Activated CD8-positive, alpha-beta memory T cell treated with anti-CD3 and anti-CD28 coated beads for 36 hours (primary cell): ENCODE measurements around the gene HASPIN. TPM values are rescaled to one million over a fixed set of nuclear protein-coding genes. Genes with fewer than 3 reads are reported as not detected.

ENCODE experiments used
- CTCF ChIA-PET: fragments of 350-600 bp; sonication (Branson Sonifier 250); formaldehyde crosslinking; loops from one replicate; lab custom pipeline; 2021; ENCODE audit warnings: antibody characterized with exemption; lab: Charles Lee
- POLR2A ChIA-PET: fragments of 350-600 bp; sonication (Branson Sonifier 250); formaldehyde crosslinking; loops from one replicate; lab custom pipeline; 2021; ENCODE audit warnings: antibody characterized with exemption; lab: Charles Lee
- total RNA-seq, 2 experiments: library from RNA; stranded (reverse); gene quantifications; one replicate each; pipeline ENCODE4 v1.2.3, GENCODE V29; 2021

HASPIN gene
- 10 to 100 TPM; 17.1 to 18.4 TPM for total RNA-seq

DNA sequence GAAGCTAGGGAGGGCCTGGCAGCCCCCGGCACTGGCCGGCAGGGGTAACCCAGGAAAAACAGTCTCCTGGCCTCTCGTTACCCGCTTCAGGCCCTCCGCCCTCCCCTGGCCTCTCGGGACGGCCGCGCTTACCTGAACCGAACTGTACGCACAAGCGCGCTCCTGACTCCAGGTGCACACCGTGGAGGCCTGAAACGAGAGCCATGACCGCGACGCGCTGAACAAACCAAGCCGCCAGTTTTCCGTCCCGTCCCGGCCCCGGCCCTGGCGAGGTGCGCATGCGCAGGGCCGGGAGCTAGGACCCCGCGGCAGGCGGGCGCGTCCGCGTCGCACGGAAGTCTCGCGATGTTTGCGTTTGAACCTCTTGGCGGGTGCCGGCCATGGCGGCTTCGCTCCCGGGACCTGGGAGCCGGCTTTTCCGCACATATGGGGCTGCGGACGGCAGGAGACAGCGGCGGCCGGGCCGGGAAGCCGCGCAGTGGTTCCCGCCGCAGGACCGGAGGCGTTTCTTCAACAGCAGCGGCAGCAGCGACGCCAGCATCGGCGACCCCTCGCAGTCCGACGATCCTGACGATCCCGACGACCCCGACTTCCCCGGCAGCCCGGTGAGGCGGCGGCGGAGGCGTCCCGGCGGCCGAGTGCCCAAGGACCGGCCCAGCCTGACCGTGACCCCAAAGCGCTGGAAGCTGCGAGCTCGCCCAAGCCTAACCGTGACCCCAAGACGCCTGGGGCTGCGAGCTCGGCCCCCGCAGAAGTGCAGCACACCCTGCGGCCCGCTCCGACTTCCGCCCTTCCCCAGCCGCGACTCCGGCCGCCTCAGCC lies at the start of gene HASPIN:
TSS of gene HASPIN (plus strand) at position 348 of the 822 bp plus-strand sequence. CDS start at position 381, 33 bp downstream.
- ChIA-PET CTCF (interaction anchor here (0.6 to 2.9 kb wide), 10 partner anchors 11 to 122 kb away, joined by 3 to 17 read pairs (median 5); partner anchors contain the start of genes NCBP3 and P2RX5), POLR2A (interaction anchor here (0.7 to 1.3 kb wide), 3 partner anchors 13 to 122 kb away, joined by 3 to 6 read pairs (median 4); partner anchors contain the start of gene NCBP3)

DNA sequence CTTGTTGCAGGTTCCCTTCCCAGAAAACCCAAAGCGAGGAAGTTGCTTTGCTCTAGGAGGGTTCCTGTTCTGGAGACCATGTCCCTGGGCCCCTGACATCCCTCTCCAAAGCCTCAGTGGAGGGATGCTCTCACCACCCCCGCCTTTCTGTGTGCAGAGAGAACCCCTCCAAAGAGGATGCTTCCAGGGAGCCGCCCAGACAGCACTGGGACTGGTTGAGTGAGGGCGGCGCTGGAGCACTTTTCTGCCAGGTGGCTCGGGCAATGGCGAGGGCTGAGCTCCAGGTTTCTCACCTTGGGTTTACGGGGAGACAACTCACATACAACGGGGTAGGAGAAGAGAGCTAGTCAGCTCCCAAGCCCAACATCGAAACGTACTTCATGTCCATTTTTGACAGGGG lies 47.8 kb upstream of the HASPIN start:
- CTCF ChIA-PET: interaction anchor here (1.7 kb wide), 1 partner anchor 62 kb away, joined by 4 read pairs; no protein-coding TSS in a partner anchor

DNA sequence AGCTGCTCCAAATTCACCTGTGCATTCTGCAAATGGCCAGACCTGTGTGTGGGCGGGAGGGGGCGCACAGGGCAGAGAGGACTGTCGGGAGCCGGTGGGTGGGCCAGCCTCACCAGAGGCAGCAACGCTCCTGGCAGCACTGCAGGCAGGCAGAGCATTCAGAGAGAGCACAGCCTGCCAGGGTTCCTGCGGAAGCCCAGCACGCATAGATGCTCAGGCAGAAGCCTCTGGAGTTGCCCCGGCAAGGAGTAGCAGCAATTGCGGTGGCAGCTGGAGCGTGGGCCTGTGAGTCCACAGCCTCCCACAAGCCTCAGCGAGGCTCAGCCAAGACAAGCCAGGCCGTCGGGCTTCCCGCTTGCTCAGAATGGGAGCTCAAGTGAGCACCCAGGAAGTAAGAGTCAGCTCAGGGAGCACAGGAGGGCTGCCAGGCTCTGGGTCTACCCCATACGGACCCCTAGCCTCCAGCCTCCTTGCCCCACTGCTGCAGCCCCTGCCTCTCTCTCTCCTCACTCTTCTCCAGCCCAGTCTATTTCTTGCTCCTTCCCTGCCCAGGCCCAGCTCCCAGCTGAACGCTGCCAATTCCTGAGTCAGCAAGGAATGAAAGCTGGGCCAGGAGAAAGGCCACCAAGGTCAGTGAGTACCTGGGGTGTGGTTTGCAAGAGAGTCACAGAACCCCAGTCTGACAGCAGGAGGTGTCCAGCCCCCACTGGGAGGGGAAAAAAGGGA lies 45.4 kb upstream of the HASPIN start:
- POLR2A ChIA-PET: no interaction called here
- CTCF ChIA-PET: interaction anchor here (0.7 kb wide), 1 partner anchor 15 kb away, joined by 3 read pairs; no protein-coding TSS in a partner anchor

More for the DNA sequence above, 47.8 kb upstream of the HASPIN start:
- POLR2A ChIA-PET: no interaction called here

DNA sequence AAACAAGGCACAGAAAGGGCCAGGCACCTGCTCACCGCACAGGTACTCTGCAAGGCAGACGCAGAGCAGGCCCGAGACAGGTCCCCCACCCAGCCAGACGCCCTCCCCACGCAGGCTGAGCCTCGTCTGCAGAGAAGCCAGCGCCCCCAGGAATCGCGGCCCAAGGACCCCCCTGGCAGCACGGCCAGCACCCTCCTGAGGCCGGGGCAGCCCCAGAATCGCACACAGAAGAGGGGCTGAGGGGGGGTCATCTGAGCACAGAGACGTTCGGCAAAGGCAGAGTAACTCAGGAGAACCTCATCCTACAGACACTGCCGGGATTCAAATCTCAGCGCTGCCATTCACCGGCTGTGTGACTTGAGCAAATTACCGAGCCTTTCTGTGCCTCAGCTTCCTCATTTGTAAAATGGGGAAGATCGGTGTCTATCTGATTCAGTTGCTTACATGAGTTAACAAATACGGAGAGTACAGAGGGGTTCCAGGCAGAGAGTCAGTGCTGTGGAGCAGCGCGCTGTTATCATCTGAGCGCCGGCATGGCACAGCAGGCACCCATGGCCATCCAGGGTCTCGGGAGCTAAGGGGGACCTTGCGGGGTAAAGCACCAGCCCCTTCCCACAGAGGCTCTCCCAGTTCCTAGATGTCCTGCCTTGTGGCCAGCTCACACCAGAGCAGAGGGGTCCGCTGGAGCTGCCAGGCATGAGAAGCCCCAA lies 44.7 kb upstream of the HASPIN start:
- ChIA-PET POLR2A (no interaction called here), CTCF (interaction anchor here (0.7 kb wide), 1 partner anchor 15 kb away, joined by 3 read pairs; no protein-coding TSS in a partner anchor)

DNA sequence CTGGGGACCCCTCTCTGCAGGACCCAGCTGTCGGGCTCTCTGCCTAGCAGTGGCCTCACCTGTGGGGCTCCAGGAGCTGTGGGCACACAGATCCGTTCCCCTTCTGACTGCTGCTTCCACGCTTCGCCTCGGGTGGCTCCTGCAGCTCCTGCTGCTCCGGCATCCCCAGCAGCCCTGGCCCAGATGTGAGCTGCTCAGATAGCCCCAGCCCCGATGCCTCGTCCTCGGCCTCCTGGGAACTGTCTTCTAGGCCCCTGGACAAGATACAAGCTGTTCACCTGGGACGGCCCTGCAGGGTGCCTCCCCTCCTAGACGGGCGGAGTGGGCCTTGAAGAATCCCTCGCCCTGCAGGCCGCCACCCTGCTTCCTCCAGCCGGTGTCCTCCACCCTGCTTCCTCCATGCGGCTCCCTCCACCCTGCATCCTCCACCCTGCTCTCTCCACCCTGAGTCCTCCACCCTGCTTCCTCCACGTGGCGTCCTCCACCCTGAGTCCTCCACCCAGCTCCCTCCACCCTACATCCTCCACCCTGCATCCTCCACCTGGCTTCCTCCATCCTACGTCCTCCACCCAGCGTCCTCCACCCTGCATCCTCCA lies 44.1 kb upstream of the HASPIN start:
- CTCF ChIA-PET: no interaction called here
- POLR2A ChIA-PET: no interaction called here

DNA sequence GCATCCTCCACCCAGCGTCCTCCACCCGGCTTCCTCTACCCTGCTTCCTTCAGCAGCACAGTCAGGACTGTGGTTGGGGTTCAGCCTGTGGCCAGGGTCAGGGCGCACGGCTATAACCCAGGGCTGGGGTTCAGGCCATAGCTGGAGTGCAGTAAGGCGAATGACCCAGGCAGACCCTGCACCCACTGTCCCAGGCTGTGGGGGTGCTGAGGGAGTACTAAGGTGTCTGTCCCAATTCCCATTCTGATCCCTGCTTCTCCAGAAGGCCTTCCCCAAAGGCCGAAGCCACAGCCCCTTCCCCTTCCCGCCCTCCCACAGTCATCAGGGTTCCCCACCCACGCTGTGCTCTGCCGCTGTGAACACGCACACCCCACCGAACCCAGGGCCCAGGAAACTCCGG lies 42.6 kb upstream of the HASPIN start:
- POLR2A ChIA-PET: no interaction called here
- CTCF ChIA-PET: no interaction called here

DNA sequence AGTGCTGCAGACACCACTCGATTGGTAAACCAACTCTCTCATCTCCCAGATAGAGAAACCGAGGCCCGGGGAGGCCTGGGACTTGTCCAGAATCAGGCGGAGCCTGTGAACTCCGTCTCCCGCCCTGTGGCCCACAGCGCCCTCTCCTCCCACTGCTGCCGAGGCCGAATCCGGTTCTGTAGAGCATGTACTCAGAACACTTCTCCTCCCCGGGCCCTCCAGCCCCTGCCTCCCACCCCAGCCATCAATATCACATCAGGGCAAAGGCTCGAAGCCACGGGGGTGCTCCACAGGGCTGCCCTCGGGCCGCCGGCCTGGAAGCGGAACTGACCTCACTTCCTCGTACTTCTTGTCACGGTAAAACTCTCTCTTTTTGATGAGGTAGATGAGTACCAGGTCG lies 42.1 kb upstream of the HASPIN start:
- ChIA-PET CTCF (no interaction called here), POLR2A (no interaction called here)

DNA sequence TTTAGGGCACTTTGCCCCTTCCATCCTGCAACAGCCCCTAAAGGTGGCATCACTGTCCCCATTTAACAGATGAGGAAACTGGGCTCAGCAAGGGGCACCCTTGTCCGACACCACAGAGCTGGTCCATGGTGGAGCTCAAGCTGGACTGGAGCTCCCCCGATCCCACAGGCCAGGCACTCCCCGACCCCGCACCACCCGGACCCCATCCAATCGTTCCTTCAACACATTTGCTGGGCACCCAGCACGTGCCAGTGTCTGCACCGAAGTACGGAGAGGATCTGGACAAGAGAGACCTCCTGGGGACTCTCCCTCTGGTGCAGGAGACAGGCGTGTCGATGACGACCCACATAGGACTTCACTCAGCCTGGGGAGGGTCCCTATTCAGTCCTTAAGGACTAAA lies 41.7 kb upstream of the HASPIN start:
- CTCF ChIA-PET: interaction anchor here (0.8 to 1.9 kb wide), 7 partner anchors 18 to 146 kb away, joined by 3 to 16 read pairs (median 6); partner anchors contain the start of gene HASPIN

DNA sequence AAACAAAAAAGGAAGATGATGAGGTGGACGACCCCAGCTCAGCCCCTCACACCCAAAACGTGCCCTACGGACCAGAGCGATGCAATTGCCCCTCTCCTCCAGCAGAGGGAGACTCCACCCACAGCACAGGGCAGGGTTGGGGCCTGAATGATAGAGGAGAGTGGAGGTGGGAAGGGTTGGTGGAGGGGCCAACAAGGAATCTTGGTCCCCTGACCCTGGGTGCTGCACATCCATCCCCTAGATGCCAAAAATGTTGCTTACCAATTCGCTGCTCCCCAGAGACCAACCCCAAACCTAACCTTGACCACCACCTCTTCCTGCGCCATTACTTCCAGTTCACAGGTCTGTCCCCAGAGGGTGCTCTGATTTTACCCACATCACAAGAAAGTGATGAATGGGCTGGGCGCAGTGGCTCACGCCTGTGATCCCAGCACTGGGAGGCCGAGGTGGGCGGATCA lies 40.6 kb upstream of the HASPIN start:
- CTCF ChIA-PET: interaction anchor here (0.5 to 1.9 kb wide), 22 partner anchors 13 to 163 kb away, joined by 3 to 16 read pairs (median 4); partner anchors contain the start of genes HASPIN, NCBP3 and P2RX5
- POLR2A ChIA-PET: no interaction called here

More for the DNA sequence above, 41.7 kb upstream of the HASPIN start:
- POLR2A ChIA-PET: no interaction called here

DNA sequence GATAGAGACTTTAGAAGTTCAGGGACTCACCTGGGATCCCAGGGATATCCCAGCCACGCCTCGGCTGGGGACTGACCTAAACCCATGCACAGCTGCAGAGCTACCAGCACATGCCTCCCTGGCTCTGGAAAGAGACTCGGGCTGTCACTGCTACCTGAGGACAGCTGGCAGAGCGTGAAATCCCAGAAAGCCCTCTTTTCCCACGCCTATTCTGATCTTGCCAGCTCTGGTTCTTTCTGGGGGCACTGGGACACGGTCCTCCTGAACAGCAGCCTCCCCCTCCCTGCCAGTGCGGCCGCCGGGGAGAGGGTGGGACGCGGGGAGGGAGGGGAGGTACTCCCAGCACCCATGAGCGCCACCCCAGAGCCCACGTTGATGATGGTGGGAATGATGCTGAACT lies 38.5 kb upstream of the HASPIN start:
- POLR2A ChIA-PET: interaction anchor here (0.5 to 0.7 kb wide), 2 partner anchors 14 to 761 kb away, joined by 3 to 6 read pairs; no protein-coding TSS in a partner anchor
- CTCF ChIA-PET: no interaction called here

DNA sequence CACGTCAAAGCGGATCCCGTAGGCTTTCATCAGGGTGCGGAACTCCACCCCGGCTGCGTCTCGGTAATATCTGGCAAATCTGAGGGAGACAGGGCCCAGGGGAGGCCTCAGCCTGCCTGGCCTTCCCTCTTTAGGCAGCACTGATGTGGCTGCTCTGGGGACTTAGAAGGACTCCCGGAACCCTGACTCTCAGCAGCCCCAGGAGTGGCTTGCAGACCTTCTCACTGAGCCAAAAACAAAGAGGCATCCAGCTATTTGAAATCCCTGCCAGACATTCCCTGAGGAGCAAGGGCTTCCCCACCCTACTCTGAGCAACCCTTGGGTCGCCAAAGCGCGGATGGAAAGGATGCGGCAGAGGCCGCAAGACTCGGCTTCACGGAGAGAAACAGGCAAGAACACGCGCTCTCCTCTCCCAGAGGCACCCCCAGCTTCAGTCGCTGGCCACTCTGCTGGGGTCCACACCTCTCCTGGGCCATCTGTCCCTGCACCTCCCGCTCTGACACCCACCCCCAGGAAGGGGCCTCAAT lies 35.6 kb upstream of the HASPIN start:
- ChIA-PET POLR2A (no interaction called here), CTCF (no interaction called here)

DNA sequence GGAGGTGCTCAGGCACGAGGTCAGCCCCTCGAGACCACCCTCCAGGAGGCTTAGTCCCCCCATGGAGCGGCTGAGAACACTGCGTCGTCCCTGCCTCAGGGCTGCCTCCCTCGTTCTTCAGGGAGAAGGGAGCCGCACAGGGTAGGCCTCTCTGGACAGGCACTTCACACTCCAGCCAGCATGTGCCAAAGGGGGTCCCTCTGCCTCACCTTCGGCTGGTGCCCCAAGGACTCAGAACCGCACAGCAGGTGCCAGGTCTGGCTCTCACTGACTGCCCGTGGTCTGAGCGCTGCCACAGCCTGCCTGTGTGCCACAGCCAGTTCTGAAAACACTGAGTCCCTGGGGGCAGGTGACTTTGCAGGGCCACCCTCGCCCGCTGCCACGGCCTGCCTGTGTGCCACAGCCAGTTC lies 34.8 kb upstream of the HASPIN start:
- CTCF ChIA-PET: no interaction called here

DNA sequence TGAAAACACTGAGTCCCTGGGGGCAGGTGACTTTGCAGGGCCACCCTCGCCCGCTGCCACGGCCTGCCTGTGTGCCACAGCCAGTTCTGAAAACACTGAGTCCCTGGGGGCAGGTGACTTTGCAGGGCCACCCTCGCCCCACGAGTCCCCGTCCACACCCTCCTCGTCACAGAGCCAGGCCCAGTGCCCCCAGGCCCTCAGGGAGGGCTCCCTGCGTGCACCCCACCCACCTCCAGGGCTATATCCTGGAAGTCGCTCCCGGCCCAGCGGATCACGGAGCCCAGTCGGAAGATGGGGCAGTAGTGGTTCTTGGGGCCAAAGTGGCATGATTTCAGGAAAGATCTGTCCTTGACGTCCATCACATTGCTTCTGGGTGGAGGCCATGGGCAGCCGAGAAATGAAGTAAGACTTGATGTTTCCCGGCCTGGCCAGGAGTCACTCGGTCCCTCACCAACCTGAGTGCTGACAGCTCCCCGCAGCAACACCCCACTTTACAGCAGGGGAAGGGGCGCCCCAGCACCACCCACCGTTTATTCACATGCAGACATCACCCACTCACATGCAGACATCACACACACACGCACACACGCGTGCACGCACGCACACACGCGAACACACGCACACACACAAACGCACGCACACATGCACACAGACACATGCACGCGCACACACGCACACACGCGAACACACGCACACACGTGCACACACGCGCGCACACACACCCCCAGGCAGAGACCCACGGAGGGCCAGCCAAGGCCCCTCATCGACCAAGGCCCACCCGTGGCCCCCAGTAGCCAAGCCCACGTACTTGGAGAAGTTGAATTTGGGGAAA lies 34.2 kb upstream of the HASPIN start:
- ChIA-PET POLR2A (no interaction called here), CTCF (no interaction called here)

More for the DNA sequence above, 34.8 kb upstream of the HASPIN start:
- POLR2A ChIA-PET: no interaction called here

DNA sequence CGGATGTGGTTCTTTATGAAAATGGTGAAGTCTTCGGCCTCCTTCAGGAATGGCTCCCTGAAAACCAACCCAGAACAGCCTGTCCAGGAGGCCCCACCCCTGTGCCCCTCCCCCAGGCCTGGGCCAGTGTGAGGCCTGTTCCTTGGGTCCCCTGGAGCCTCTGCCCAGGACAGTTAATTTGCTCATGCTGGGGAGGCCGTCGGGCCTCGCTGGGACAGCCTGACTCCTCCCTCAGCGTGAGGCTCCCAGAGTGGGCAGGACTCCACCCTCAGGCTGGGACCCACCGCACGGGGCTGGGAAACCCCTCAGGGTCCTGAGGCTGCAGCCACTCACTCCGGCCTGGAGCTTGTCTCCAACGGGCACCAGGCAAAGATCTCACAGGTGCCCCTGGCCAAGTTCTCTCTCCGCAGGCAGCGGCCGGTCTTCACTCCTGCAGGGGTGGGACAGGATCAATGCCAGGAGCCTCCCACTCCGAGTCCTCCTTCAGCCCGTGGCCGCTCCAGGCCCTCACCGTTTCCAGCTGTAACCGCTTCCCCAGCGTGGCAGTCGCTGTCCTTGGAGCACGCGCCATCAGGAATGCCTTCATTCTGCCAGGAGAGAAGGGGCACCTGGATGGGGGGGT lies 33.5 kb upstream of the HASPIN start:
- CTCF ChIA-PET: no interaction called here
- POLR2A ChIA-PET: no interaction called here

DNA sequence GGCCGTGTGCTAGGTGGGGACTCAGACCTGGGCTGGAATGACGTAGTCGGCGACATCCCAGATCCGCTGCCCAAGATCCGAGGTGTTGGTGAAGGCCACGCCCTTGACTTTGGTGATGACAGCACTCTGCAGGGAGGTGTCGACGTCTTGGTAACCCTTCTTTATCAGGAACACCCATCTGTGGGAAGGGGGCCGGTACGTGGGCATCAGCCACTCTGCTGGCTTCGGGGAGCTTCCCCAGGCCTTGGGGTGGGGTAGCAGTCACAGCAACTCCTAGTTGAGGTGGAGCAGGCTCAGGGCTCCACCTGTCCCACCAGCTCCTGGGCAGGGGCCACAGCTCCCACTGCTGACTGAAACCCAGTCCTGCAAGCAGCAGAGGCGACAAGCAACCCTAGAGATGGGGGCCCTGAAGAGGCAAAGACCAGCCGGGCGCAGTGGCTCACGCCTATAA lies 32.1 kb upstream of the HASPIN start:
- ChIA-PET CTCF (interaction anchor here (1.4 kb wide), 1 partner anchor 46 kb away, joined by 3 read pairs; no protein-coding TSS in a partner anchor), POLR2A (no interaction called here)

DNA sequence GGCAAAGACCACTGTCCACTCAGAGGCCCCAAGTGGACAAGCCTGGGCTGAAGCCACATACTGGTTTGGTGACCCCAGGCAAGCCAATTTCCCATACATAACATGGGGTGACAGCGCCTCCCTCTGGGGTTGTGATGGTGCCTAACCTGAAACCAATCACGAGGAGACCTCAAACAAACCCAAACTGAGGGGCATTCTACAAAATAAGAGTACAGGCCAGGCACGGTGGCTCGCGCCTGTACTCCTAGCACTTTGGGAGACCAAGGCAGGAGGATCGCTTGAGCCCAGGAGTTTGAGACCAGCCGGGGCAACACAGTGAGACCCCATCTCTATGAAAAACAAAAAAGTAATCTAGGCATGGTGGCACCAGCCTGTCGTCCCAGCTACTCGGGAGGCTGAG lies 31.4 kb upstream of the HASPIN start:
- CTCF ChIA-PET: interaction anchor here (1.4 kb wide), 1 partner anchor 45 kb away, joined by 3 read pairs; no protein-coding TSS in a partner anchor
- POLR2A ChIA-PET: no interaction called here

DNA sequence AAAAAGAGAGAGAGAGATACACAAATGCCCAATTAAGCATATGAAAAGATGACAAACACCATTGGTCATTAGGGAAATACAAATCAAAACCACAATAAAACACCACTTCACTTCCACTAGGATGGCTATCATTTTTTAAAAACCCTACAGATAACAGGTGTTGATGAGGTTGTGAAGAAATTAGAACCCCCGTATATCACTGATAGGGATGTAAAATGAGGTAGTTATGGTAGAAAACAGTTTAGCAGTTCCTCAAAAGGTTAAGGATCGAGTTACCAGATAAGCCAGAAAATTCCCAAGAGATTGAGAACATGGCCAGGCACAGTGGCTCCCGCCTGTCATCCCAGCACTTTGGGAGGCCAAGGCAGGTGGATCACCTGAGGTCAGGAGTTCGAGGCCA lies 30.6 kb upstream of the HASPIN start:
- CTCF ChIA-PET: interaction anchor here (1.6 kb wide), 1 partner anchor 16 kb away, joined by 7 read pairs; no protein-coding TSS in a partner anchor
- POLR2A ChIA-PET: no interaction called here
